Measurements from ENCODE around the gene ZNF285. TPM values are rescaled to one million over a fixed set of nuclear protein-coding genes. Genes with fewer than 3 reads are reported as not detected.
"Not testable (repeated sequence)": the region's sequence is repeated elsewhere in the genome, so short reads cannot be mapped to it uniquely, and the experiment has no call there.

The ZNF285 gene
- 0.24 and 0.31 TPM in 2 replicates for total RNA-seq (2014; rRNA removed; shearing (Covaris generic))

- in situ Hi-C loops (cut with HindIII; ENCODE audit: low sequenced_read_pairs): no loop called here
Observed at GRCh38 chr19:44401139-44402115, at the start of gene ZNF285. Gene ZNF285 (minus strand): TSS chr19:44401608. CDS start chr19:44397213, 4,395 bp downstream.

GRCh38 chr19:44447916-44448674 lies 46.7 kb upstream of the ZNF285 start, which contains the start of gene ZNF229:
Gene ZNF229 (minus strand): TSS chr19:44448472. CDS start chr19:44442847, 5,625 bp downstream.
- DNase-seq (ENCODE audit: low spot score): peak; percentile 91
- in situ Hi-C loops (cut with HindIII; ENCODE audit: low sequenced_read_pairs): no loop called here

More at GRCh38 chr19:44401139-44402115, at the start of gene ZNF285:
- DNase-seq (ENCODE audit: low spot score): peak; percentile 91

DNA sequence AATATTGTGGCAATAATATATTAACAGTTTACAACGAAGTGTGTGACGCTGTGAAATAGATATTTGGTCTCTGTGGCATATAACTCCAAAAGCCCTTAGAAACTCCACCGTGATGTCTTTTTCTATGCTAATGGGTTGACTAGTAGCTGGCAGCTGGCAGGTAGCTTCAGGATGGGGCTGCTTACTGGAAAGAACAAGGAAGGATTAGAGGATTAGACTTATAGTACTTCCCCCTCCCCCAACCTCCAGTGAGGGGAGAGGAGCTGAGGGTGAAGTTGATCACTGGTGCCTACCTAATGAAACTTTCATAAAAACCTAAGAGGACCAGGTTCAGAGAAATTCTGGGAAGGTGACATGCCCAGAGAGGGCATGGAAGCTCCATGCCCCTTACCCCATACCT lies 37.0 kb upstream of the ZNF285 start:
- in situ Hi-C loops (cut with HindIII; ENCODE audit: low sequenced_read_pairs): no loop called here
- DNase-seq (ENCODE audit: low spot score): no peak

DNA sequence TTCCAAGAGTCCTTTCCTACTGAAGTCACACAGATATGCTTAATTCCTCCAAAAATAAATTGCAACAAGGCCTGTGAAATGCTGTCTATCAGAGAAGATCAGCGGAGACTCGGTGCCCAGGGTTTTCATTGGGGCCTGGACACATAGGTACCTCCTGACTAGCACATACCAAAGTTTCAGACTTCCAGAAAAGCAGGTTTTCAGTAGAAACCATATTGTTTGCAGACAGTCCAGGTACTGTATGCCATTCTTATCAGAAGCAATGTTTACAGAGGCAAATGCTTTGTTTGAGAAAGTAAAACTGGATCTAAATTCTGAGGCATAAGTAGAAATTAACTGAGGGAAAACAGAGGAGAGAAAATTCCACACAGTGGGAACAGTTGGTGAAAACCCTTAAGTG lies 34.0 kb upstream of the ZNF285 start:
- no peak for DNase-seq (ENCODE audit: low spot score)
- in situ Hi-C loops (cut with HindIII; ENCODE audit: low sequenced_read_pairs): no loop called here

- DNase-seq (ENCODE audit: low spot score): no peak
- in situ Hi-C loops (cut with HindIII; ENCODE audit: low sequenced_read_pairs): no loop called here
Observed at GRCh38 chr19:44430956-44431355, 29.5 kb upstream of the ZNF285 start.

- in situ Hi-C loops (cut with HindIII; ENCODE audit: low sequenced_read_pairs); DNase-seq (ENCODE audit: low spot score): not testable (repeated sequence)
Observed at GRCh38 chr19:44415553-44415952, 14.1 kb upstream of the ZNF285 start.

DNA sequence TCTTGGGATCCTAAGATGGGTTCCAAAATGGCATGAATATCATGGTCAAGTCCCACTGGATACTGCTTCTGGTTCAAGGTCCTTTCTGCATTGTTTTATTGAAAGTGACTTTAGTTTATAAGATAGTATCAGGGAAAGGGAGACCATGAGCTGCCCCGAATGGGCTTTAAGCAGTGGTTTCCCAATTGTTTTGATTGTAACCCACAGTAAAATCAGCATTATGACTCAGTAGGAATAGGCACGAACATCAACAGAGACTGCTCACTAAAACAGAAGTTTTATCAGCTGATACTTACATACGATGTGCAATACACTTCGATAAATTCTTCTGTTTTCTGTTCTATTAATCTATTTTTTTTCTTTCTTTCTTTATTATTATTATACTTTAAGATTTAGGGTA lies 12.1 kb downstream of the ZNF285 start:
- DNase-seq (ENCODE audit: low spot score); in situ Hi-C loops (cut with HindIII; ENCODE audit: low sequenced_read_pairs): not testable (repeated sequence)

- no peak for DNase-seq (ENCODE audit: low spot score)
- in situ Hi-C loops (cut with HindIII; ENCODE audit: low sequenced_read_pairs): no loop called here
Observed at GRCh38 chr19:44374789-44375188, 26.6 kb downstream of the ZNF285 start.

DNA sequence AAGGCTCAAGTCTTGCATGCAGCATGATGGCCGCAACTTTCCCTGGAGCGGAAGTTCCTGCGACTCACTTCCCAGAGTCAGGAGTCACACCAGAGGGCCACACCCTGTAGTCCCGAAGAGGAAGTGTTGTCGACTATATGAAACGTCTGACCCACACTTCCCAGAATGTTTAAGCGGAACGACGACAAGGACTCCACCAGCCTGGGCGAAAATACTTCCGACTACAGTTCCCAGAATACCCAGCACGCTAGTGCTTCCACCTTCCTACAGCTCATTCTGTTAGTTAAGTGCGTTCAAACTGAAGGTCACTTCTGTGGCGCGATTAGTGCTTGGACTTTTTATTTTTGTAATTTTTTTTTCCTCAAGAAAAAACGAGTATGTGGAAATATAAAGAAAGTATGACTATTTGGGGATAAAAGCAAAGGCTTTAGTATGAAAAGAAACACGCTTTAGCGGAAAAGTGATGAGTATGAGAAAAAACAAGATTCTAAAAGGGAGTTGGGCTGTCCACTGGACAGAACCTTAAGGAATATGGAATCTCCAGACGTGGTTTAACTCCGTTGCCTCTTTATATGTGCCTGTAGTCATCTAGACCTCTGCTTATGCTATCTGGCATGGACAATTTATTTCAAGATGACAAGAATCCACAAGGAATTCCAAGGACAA lies 29.5 kb downstream of the ZNF285 start:
- in situ Hi-C loops (cut with HindIII; ENCODE audit: low sequenced_read_pairs): no loop called here
- no peak for DNase-seq (ENCODE audit: low spot score)

GRCh38 chr19:44367024-44367423 lies 34.4 kb downstream of the ZNF285 start:
- in situ Hi-C loops (cut with HindIII; ENCODE audit: low sequenced_read_pairs): no loop called here
- no peak for DNase-seq (ENCODE audit: low spot score)

DNA sequence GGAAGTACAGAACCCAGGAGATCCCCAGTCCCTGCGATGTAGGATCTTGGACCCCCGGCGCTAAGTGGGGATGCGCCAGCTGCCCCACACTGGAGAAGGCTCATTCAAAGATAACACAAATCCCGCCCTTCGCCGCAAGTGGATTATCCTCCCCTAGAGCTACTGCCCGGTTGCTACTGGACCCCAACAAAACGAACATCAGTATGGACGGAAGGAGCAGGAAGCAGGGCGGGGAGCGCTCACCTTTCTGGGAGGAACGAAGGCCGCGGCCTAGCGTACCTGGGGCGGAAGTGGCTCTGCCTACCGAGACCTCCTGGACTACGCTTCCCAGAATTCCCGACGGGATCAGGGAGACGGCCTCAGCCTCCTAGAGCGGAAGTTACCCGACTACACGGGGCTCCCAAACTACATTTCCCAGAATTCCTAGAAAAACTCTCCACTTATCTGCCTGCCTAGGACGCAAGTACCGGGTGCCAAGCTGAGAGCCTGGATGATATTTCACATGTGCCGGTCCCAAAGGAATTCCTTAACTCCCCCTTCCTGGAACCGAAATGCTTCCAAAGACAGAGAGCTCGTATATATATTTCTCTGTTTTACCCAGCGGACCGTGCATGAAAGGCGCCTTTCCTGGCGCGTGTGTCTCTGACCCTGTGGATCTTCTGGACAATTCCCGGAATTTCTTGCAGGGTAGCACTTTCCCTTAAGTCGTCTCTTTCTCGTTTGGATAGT lies 44.9 kb downstream of the ZNF285 start, which contains the start of gene ZNF112:
Gene ZNF112, minus strand, starts transcription at position 298 of the 729 bp plus-strand sequence. CDS start 16,141 bp downstream, outside the sequence.
- in situ Hi-C loops (cut with HindIII; ENCODE audit: low sequenced_read_pairs): no loop called here
- peak; percentile 99 for DNase-seq (ENCODE audit: low spot score)

DNA sequence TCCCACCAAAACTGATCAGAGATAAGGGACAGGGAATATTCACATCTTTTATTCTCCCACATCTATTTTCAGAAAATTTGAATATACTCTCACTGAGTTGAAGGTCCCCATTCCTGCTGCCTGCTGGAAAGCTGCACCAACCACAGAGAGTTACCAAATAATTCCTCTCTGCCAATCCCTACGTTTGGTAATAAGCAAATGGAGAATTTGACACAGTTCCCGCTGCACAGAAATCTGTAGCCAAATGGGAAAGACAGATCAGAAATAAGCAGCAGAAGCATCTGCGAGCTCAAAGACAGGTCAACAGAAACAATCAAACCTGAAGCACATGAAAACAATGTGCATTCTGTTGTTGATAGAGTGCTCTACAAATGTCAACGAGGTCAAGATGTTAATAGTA lies 54.9 kb downstream of the ZNF285 start:
- in situ Hi-C loops (cut with HindIII; ENCODE audit: low sequenced_read_pairs): no loop called here
- DNase-seq (ENCODE audit: low spot score): peak; percentile 84

DNA sequence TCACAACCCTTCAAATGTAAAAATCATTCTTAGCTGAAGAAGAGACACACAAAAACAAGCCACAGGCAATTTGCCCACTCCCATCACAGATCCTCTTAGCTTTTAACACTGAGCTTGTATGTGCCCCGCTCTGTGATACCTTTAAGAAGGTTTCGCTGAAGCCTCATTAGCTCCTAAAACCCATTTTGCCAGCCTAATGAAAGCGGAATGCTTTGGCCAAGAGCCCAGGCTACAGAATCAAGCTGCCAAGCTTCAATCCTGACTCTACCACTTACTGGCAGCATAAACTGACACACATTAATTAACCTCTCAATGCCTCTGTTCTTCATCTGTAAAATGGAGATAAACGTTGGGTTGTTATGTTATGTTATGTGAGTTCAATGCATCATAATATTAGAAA lies 55.4 kb downstream of the ZNF285 start:
- peak; percentile 91 for DNase-seq (ENCODE audit: low spot score)

DNA sequence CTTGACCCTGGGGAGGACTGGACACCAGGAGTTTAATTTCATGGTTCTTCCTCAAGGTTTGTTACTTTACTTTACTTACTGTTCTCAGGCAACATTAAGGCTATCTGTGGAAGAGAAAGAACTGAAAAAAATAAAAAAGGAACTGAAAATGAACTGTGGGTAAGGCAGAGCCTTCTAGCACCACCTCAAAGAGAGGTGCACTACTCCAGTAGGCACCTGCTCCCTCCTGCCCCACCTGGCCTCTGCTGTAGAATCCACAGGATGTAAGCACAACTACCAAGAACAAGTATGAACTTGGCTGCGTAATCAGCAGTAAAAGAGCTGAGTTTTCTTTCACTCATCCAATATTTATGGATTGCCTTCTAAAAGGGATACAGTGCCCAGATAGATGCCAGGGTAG lies 57.2 kb downstream of the ZNF285 start:
- DNase-seq (ENCODE audit: low spot score): no peak
- in situ Hi-C loops (cut with HindIII; ENCODE audit: low sequenced_read_pairs): no loop called here

More for the DNA sequence above, 55.4 kb downstream of the ZNF285 start:
- in situ Hi-C loops (cut with HindIII; ENCODE audit: low sequenced_read_pairs): no loop called here

GRCh38 chr19:44341794-44342193 lies 59.6 kb downstream of the ZNF285 start:
- no peak for DNase-seq (ENCODE audit: low spot score)
- in situ Hi-C loops (cut with HindIII; ENCODE audit: low sequenced_read_pairs): no loop called here

DNA sequence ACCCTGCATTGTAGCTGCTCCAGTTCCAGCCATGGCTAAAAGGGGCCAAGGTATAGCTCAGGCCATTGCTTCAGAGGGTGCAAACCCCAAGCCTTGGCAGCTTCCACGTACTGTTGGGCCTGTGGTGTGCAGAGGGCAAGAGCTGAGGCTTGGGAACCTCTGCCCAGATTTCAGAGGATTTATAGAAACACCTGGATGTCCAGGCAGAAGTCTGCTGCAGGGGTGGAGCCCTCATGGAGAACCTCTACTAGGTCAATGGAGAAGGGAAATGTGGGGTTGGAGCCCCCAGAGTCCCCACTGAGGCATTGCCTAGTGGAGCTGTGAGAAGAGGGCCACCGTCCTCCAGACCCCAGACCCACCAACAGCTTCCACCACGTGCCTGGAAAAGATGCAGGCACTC lies 66.8 kb downstream of the ZNF285 start:
- in situ Hi-C loops (cut with HindIII; ENCODE audit: low sequenced_read_pairs); DNase-seq (ENCODE audit: low spot score): not testable (repeated sequence)

Measured in G401 (cell line).